ENCODE measurements around the gene EAF1. TPM values are rescaled to one million over a fixed set of nuclear protein-coding genes. Genes with fewer than 3 reads are reported as not detected.
A peak's percentile ranks its signal among the peaks of the same experiment; 100 is the strongest.

Gene EAF1
- total RNA-seq, 1 donor from 2014 or later: 43.9 TPM

GRCh38 chr3:15434756-15435155, 7.4 kb downstream of the EAF1 start:
- H3K27me3 Mint-ChIP-seq (ENCODE audit: unreplicated experiment): no peaks in the 10 kb centered on the region
- no peak overlapping the region for H3K27ac Mint-ChIP-seq (ENCODE audit: unreplicated experiment)

DNA sequence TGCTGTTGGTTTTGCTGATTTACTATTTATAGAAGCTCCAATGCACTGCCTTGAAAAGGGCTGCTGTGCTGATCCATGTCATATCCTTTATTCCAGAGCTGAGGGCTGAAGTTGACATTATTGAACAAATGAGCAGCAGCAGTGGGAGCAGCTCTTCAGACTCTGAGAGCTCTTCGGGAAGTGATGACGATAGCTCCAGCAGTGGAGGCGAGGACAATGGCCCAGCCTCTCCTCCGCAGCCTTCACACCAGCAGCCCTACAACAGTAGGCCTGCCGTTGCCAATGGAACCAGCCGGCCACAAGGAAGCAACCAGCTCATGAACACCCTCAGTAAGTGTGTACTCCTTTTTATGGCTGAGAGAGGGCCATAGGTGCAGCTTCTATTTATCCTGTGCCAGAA, 8.8 kb downstream of the EAF1 start:
- no peak overlapping the region for H3K4me3 Mint-ChIP-seq (ENCODE audit: unreplicated experiment)
- H3K36me3 Mint-ChIP-seq (ENCODE audit: unreplicated experiment): no peaks in the 10 kb centered on the region
- no peak for DNase-seq
- H3K4me1 Mint-ChIP-seq (ENCODE audit: low read depth, unreplicated experiment): no peaks in the 10 kb centered on the region
- TF ChIP-seq, protein P1, sequence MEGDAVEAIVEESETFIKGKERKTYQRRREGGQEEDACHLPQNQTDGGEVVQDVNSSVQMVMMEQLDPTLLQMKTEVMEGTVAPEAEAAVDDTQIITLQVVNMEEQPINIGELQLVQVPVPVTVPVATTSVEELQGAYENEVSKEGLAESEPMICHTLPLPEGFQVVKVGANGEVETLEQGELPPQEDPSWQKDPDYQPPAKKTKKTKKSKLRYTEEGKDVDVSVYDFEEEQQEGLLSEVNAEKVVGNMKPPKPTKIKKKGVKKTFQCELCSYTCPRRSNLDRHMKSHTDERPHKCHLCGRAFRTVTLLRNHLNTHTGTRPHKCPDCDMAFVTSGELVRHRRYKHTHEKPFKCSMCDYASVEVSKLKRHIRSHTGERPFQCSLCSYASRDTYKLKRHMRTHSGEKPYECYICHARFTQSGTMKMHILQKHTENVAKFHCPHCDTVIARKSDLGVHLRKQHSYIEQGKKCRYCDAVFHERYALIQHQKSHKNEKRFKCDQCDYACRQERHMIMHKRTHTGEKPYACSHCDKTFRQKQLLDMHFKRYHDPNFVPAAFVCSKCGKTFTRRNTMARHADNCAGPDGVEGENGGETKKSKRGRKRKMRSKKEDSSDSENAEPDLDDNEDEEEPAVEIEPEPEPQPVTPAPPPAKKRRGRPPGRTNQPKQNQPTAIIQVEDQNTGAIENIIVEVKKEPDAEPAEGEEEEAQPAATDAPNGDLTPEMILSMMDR (IDR thresholded peaks at IDR 0.05; ENCODE audit: partially characterized antibody, unreplicated experiment): no peak
- no peaks in the 10 kb centered on the region for H3K9me3 Mint-ChIP-seq (ENCODE audit: unreplicated experiment)
- H3K27ac Mint-ChIP-seq (ENCODE audit: unreplicated experiment): peak overlapping the region; percentile 52
- H3K27me3 Mint-ChIP-seq (ENCODE audit: unreplicated experiment): no peaks in the 10 kb centered on the region

More at GRCh38 chr3:15434756-15435155, 7.4 kb downstream of the EAF1 start:
- TF ChIP-seq, protein P1 (IDR thresholded peaks at IDR 0.05; ENCODE audit: partially characterized antibody, unreplicated experiment): no peak
- H3K36me3 Mint-ChIP-seq (ENCODE audit: unreplicated experiment): no peaks in the 10 kb centered on the region
- H3K9me3 Mint-ChIP-seq (ENCODE audit: unreplicated experiment): no peaks in the 10 kb centered on the region
- no peak overlapping the region for H3K4me3 Mint-ChIP-seq (ENCODE audit: unreplicated experiment)
- H3K4me1 Mint-ChIP-seq (ENCODE audit: low read depth, unreplicated experiment): no peaks in the 10 kb centered on the region
- DNase-seq: no peak

DNA sequence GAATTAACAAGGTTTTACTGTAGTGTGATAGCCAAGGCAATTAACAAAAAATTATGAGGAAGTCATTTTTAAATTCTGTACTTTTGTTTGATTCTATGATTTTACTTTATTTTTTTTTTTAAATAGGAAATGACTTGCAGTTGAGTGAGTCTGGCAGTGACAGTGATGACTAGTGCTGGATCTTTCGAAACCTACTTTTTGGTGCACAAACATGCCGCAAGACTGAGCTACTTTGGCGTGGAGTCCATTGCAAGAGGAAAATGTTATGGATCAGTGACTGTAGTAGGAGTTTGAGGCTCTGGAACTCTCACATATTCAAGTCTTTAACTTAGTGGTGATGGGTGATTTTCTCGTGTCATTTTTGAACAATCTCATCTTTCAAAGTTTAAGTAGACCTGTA, 11.6 kb downstream of the EAF1 start:
- no peaks in the 10 kb centered on the region for H3K36me3 Mint-ChIP-seq (ENCODE audit: unreplicated experiment)

DNA sequence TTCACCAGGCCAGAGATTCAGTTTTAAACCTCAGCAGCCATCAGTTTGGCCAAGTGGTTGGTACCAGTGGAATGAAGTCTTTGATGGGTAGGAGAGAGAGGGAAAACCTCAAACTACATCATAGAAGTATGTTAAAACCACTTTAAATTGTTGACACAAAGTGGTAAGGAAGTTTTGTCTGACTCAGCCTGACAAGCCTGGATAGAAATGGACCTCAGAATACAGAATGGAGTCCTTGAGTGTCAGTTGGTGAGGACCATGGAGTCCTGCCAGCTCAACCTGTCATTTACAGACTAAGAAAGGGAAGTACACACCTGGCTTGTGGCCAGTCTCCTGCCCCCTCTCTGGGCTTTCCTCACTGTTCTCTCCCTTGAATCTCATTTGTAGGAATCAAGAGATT, 12.1 kb downstream of the EAF1 start:
- no peak for DNase-seq
- H3K4me1 Mint-ChIP-seq (ENCODE audit: low read depth, unreplicated experiment): no peaks in the 10 kb centered on the region
- no peak overlapping the region for H3K4me3 Mint-ChIP-seq (ENCODE audit: unreplicated experiment)
- no peaks in the 10 kb centered on the region for H3K36me3 Mint-ChIP-seq (ENCODE audit: unreplicated experiment)
- no peaks in the 10 kb centered on the region for H3K9me3 Mint-ChIP-seq (ENCODE audit: unreplicated experiment)
- no peak overlapping the region for H3K27ac Mint-ChIP-seq (ENCODE audit: unreplicated experiment)
- TF ChIP-seq, protein P1 (IDR thresholded peaks at IDR 0.05; ENCODE audit: partially characterized antibody, unreplicated experiment): no peak
- H3K27me3 Mint-ChIP-seq (ENCODE audit: unreplicated experiment): no peaks in the 10 kb centered on the region

More for the DNA sequence above, 11.6 kb downstream of the EAF1 start:
- no peak for DNase-seq
- Mint-ChIP-seq H3K4me1 (ENCODE audit: low read depth, unreplicated experiment) (no peaks in the 10 kb centered on the region), H3K27ac (ENCODE audit: unreplicated experiment) (no peak overlapping the region), H3K4me3 (ENCODE audit: unreplicated experiment) (no peak overlapping the region), H3K9me3 (ENCODE audit: unreplicated experiment) (no peaks in the 10 kb centered on the region), H3K27me3 (ENCODE audit: unreplicated experiment) (no peaks in the 10 kb centered on the region)
- TF ChIP-seq, protein P1 (IDR thresholded peaks at IDR 0.05; ENCODE audit: partially characterized antibody, unreplicated experiment): no peak

GRCh38 chr3:15440891-15441290, 13.5 kb downstream of the EAF1 start:
- Mint-ChIP-seq H3K27me3 (ENCODE audit: unreplicated experiment) (no peaks in the 10 kb centered on the region), H3K4me1 (ENCODE audit: low read depth, unreplicated experiment) (no peaks in the 10 kb centered on the region), H3K36me3 (ENCODE audit: unreplicated experiment) (no peaks in the 10 kb centered on the region), H3K27ac (ENCODE audit: unreplicated experiment) (no peak overlapping the region), H3K9me3 (ENCODE audit: unreplicated experiment) (no peaks in the 10 kb centered on the region), H3K4me3 (ENCODE audit: unreplicated experiment) (no peak overlapping the region)
- DNase-seq: no peak
- TF ChIP-seq, protein P1 (IDR thresholded peaks at IDR 0.05; ENCODE audit: partially characterized antibody, unreplicated experiment): no peak

All from glutamatergic neuron (in vitro differentiated cells).